HG03460 (cell line): ENCODE data around the gene ITK.

Experiments used
- ATAC-seq: cut with Tn5 transposase; IDR thresholded peaks from one replicate; pipeline ENCODE4 v1.9.1; 2021; ENCODE audit not compliant: unreplicated experiment

Gene ITK

DNA sequence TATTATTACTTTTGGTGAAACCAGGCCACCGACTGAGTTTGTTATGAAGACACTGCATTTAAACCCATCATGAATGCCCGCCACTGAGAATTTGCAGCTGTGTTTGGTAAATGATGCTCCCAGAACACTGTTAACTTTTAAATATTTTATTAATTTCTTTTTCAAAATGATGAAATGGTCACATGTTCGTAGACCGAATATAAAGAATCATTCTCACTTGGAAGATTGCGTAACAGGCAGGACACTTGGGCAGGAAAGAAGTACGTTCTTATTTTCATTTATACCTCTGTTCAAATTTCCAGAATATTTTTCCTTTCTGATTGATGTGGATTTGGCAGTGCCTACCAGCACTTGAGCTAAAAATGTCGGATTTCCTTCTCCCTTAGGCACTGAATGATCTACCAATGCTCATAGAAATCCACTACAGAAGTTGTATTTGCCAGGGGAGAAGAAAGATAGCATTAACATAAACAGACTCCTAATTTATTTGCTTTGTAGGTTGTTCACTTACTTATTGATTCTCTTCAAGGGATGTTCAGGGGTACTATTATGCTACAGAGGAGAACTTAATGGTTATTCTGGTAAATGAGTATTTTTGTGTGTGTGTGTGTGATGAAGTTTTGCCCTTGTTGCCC, 99.1 kb downstream of the ITK start:
- no peak for ATAC-seq

DNA sequence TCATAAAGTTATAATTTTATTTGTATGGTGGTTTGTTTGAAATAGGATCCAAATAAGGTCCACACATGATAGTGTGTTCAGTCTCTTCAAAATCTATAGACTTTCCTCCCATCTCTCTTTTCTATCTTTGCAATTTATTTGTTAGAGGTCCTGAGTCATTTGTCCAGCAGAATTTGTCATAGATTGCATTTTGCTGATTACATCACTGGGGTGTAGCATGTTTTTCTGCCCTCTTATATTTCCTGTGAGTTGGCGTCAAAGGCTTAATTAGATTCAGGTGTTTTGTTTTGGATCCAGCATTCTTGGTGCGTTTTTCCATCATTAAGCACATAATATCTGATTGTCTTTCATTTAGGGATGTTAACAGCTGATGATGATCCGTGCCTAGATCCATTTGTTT, 100.3 kb downstream of the ITK start:
- no peak for ATAC-seq

DNA sequence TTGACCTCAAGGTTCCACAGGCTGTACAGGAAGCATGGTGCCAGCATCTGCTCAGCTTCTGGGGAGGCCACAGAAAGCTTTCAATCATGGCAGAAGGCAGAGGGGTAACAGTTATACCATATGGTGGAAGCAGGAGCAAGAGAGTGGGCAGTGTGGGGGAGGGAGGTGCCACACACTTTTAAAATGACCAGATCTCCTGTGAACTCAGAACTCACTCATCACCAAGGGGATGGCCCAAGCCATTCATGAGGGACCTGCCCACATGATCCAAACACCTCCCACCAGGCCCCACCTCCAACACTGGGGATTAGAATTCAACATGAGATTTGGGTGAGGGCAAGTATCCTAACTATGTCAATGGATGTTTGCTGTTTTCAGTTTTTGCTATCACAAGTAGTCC, 101.5 kb downstream of the ITK start:
- no peak for ATAC-seq

DNA sequence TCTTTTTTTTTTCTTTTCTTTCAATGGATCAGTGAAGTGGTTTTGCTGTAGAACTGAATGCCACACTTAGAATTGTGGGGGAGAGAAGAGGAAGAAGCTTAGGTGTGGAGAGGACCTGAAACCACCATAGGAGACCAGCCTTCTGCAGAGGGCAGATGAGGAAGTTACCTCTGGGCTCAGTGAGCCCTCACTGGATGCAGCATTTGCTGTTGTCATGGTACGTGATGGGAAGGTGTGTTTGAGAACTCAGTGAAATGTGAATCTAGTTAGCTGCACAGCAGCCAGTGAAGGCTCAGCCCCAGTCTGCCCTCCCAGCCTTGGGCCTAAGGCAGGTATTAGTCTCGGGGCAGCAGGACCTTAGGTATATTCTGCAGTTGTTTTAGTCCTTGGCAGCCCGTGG, 102.8 kb downstream of the ITK start:
- ATAC-seq = peak; percentile 100

DNA sequence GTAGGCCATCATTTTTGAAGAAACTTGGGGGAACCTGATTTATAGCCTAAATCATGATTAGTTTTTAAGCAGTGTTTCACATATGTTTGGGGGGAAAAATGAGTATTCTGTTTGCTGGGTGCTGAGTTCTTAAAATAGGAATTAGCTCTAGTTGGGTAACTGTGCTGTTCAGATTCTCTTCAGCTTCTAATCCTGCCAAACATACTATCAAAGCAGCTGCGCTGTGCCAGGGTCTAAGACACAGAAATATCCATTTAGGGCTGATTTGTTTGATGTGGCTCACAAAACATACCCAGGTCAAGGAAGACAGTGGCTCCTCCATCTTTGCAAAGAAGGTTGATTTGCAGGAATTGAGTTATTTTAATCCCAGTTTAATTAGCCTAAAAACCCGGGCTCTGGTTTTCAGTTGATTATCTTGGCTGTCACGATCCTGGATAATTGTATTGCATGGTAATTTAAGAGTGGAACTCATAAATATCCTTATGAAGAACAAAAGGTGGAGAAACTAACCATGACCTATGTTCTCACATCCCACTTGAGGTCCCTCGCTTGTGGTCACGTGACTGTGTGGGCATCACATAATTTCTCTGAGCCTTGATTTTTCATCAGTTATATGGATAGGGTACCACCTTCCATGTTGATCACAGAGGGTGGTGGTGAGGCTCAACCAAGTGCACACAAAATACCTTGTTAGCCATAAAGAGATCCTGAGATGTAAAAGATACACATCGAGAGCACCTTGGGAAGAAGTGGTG, 104.0 kb downstream of the ITK start:
- ATAC-seq = no peak

DNA sequence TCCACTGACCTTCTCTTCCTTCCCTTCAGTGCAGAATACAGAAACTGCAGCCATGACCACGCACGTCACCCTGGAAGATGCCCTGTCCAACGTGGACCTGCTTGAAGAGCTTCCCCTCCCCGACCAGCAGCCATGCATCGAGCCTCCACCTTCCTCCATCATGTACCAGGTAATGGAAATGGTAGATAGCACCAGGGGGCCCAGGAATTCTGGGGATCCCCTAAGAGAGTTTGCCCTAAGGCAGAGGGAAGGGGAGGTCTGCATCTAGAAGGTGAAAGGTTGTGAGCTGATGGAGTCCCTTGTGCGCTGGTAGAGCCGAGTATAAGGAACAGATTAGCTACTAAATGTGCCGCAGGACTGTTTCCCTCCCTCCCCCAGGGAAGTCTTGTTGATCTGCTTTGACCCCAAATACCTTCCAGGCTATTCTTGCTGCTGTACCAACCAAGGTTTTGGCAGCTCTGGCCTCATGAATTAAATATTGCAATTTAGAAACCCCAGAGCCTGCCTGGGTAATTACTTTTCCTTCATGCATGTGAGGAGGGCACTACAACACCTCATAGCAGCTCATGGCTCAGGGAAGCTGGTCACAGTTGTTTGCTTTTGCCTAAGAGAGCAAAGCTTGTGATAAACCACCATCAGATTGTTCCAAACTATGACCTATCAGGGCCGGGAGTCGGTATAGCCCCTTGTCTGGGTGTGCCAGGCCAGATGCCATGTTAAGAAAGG, 104.8 kb downstream of the ITK start:
- ATAC-seq = no peak

DNA sequence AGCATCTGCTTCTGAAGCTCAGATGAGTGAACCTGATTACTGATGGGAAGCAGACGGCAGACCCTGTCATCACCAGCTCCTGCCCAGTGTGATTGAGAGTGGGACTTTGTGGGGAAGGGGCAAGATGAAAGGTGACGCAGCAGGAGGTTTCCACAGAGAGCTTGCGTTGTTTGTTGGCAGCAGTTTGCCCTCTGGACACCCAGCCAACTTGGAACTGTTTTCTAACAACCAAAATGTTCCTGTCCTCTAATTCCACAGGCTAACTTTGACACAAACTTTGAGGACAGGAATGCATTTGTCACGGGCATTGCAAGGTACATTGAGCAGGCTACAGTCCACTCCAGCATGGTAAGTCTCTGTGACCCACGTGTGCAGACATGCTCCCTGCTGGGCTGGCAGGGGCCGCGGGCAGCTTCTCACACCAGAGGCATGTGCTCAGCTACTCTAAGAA, 106.1 kb downstream of the ITK start:
- ATAC-seq = no peak

DNA sequence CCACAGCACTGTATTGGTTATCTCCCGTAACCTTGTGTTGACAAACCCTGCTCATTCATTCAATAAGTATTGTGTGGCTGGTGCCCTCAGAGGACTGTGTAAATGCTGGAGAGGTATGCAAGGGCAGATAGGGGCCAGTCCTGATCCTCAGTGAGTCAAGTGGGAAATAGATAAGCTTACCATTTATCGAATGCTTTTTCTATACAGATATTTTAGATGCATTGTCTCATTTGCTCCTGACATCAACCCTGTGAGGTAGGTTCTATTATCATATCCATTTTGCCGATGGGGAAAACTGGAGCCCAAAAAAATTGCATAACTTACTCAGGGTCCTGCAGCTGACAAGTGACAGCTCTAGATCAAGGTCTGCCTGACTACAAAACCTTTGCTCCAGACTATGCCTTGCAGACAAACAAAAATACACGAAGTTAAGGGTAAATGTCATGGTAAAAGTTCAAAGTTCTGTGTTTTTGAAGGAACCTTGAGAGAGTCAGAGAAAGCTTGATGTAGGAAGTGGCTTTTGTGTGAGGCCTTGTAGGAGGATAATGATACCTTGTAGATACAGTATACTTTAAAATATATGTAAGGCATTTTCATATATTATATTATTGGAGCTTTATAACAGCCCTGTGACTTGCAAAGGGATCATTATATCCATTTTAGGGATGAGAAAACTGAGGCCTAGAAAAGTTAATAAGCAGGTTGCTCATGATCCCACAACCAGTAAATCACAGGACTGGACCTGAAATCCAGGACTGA, 107.9 kb downstream of the ITK start:
- ATAC-seq = no peak

DNA sequence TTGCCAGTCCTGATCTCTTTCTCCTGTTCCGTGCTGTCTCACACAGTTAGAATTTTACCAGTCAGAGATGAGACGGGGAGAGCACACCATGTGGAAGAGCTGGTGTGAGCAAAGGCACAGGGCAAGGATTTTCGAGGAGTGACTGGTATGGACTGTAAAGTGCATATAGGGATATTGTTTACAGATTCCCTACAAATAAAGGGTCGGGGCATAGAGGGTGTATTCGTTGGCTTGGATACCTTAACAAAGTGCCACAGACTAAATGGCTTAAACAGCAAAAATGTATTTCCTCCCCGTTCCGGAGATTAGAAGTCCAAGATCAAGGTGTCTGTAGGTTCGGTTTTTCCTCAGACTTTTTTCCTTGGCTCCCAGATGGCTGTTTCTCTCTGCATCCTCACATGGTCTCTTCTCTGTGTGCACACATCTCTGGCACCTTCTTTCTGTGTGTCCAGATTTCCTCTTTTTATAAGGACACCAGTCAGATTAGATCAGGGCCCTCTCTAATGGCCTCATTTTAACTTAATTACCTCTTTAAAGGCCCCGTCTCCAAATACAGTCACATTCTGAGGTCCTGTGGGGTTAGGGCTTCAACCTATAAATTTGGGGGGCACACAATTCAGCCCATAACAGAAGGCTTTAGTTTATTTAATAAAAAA, 108.7 kb downstream of the ITK start:
- ATAC-seq = no peak

DNA sequence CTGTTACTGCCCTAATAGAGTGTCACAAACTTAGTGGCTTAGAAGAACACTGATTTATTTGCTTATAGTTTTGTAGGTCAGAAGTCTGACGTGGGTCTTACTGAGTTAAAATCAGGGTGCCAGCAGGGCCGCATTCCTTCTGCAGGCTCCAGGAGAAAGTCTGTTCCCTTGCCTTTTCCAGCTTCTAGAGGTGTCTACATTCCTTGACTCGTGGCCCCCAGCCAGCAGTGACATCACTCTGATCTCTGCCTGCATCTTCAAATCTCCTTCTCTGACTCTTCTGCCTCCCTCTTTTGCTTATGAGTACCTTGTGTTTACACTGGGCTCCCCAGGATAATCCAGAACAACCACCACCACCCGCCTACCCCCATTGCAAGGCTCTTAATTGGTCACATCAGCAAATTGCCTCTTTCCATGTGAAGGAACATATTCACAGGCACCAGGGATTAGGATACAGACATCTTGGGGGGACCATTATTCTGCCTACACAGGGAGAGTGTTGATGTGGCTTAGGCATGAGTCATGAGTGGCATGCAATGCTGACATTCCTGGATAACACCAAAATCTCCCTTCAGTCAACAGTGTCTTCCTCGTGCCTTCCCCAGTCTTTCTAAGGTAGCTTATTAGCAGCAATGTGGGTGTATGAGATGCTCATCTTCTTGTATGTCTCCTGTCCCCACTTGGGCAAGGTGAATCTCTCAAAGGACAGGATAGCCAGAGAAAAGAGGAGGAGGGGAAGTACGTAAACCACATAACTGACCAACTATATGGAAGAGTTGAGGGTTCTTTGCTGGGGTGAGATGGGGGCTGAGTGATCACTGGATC, 109.7 kb downstream of the ITK start:
- no peak for ATAC-seq

DNA sequence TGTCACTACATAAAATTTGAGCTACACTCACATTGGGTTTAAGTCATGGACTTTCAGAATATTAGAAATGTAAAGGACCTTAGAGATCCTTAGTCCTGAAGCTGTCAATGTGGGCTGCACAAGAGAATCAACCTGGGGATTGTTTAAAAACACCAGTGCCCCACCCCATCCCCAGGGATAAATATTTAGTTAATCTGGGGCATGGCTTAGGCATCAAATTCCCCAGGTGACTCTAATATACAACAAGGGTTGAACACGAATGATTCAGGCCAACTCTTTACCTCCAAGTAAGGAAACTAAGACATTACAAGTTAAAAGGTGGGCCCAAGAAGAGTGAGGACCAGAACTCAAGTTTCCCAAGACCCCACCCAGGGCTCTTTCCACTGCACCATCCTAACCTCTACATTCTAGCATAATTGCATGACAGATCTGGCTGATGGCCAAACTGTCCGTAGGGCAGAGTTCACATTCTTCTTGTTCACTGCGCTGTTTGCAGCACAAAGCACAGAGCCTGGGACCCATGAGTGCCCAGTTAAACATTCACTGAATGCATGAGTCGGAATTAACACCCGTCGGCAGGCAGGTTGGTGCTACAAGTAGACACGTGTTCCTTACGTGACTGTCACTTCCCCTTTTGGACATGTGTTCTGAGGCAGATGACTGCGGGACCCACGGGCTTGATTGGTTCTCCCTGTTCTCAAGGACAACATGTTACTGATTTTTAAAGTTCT, 110.5 kb downstream of the ITK start:
- peak; percentile 95 for ATAC-seq

DNA sequence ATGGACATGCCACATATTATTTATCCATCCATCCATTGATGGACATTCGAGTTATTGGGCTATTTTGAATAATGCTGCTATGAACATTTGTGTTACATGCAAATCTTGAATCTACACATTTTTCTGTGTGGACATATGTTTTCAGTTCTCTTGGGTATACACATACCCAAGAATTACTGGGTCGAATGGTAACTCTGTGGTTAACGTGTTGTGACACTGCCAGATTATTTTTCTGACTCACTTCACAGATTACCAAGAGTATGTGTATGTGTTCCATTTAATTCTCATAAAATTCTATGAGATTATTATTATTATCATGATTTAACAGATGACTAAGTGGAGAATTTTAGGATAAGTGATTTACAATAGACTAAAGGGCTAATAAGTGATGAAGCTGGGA, 112.0 kb downstream of the ITK start:
- ATAC-seq = no peak

DNA sequence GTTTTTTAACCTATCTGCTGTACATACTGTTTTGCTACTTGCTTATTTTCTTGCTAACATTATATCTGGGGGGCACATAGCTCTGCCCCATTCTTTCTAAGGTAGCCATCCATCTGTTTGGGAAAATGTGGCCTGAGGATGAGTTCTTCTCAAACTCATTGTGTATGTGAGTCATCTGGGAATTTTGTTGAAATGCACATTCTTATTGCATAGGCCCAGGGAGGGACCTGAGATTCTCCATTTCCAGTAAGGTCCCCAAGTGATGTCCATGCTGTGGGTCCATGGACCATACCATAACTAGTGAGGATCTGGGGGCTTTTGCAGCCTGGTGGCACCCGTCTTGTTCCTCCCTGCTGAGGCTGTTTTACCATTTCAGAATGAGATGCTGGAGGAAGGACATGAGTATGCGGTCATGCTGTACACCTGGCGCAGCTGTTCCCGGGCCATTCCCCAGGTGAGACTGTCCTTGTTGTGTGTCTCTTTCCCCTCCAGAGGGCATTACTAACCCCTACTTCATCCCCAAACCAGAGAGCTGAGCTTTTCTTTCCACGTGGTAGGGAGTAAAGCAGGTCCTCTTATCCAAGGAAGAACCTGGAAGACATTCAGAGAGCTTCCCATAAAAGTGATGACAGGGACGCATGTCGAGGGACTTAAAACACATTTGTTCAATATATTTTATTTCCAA, 113.9 kb downstream of the ITK start:
- ATAC-seq = no peak

DNA sequence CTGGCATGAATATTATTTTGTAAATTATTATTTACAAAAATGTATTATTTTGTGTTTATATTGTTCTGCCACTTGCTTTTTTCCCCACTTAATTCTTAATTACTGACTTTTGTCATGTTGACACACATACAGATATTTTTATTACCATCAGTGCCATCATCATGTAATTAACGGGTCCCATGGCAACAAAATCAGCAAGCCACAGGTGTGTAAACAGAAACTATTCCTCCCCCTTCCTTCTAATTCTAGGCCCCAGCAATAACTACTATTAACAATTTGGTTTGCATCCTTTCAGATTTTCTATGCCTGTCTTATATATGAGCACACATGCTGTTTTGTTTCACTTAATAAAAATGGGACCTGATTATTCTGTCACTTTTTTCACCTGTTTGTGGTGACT, 114.6 kb downstream of the ITK start:
- no peak for ATAC-seq

DNA sequence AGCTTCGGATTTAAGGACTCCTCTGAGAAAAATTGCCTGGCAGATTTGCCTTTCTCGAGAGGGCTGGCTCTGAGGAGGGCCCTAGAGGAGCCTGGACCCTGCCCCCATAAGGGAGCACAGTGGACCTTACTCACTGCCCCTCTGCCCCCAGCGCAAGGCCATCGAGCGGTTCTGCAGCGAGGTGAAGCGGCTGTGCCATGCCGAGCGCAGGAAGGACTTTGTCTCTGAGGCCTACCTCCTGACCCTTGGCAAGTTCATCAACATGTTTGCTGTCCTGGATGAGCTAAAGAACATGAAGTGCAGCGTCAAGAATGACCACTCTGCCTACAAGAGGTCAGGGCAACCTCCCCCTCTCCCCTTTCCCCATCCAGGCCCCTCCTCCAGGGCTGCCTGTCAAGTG, 119.9 kb downstream of the ITK start:
- no peak for ATAC-seq

DNA sequence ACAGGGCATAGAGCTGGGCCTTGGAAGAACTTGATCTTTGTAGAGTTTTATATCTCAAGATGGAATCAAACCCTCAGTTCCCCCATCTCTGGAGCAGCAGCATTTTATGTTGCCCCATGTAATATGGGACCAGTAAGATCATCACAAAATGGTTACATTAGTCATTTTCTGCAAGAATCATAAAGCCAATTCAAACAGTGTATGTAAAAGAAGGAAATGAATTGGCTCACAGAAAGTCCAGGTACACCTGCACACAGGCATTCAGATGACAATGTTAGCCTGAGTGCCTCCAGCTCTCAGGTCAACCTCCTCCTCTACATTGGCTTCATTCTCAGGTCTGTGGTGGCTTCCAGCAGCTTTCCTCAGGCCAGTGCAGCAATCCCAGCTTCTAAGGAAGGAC, 120.4 kb downstream of the ITK start:
- no peak for ATAC-seq

DNA sequence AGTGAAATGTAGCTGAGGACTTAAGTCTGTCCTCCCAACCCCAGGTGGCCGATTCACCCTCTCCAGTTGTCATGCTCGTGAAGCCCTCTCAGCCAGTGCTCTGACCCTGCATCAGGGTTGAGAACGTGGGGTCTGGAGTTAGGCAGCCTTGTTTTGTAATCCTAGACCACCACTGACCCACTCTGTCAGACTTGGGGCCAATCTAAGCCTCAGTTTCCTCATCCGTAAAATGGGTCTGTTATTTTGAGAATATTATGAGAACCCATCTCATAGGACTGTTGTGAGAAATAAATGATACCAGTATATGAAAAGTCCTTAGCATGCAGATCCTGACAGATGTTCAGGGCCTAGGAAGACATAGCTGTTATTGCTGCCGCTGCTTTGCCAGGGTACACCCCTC, 122.4 kb downstream of the ITK start:
- no peak for ATAC-seq

DNA sequence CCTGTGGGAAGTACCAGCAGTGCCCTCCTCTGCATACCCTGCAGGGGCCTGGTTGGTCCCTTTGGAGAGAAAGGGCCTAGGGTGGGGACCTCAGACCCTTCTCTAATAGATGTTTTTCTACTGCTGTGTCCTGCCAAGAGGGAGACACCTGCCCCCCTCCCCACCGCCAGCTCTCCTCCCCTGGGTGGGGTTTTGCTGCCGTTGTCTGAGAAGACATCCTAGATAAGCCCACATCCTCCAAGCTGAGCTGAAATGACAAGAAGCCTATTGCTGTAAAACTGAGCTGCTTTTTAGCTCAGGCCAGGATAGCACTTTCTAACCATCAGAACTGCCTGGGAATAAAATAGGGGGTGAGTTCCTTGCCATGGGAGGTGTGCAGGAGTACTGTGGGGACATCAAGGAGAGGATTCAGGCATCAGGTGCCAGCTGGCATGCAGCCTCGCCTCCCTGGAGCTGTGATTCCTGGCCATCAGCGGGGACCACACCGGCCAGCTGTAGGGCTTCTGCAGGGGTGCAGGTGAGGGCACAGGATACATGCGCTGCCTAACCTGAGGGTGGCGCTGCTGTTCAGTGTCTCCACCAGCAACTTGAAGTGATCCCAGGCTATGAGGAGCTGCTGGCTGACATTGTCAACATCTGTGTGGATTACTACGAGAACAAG, 123.2 kb downstream of the ITK start:
- no peak for ATAC-seq
